ENCODE measurements around the gene PTPN2. TPM values are rescaled to one million over a fixed set of nuclear protein-coding genes. Genes with fewer than 3 reads are reported as not detected.
A peak's percentile ranks its signal among the peaks of the same experiment; 100 is the strongest.

Gene PTPN2
- total and polyA plus RNA-seq, 9 of the 15 experiments (the other 6 are each of a cell fraction or from before 2014, with no cell fraction given): 36.6 to 66.4 (median 43.8) TPM

- no peak overlapping the region for H3K9ac ChIP-seq (ENCODE audit: insufficient read depth in 1 of 2, low read depth in 2 of 2, low read length in 2 of 2)
- POLR2A ChIA-PET: interaction anchor here (0.6 kb wide), 1 partner anchor 9 kb away, joined by 3 read pairs; no protein-coding TSS in a partner anchor
- no peaks in the 10 kb centered on the region for H3K9me1 ChIP-seq (ENCODE audit: control insufficient read depth, insufficient read depth, low read length)
- H3K4me2 ChIP-seq (ENCODE audit: insufficient read depth, low read length): no peak overlapping the region
- H4K20me1 ChIP-seq (replicated peaks; ENCODE audit: control insufficient read depth, insufficient read depth, low read length): no peaks in the 10 kb centered on the region
- ATAC-seq (no peak), FAIRE-seq (peak; percentile 40), DNase-seq (ENCODE audit: extremely low read depth in 1 of 4, low spot score in 3 of 4) (no peak)
- no peak overlapping the region for H3K27ac ChIP-seq (ENCODE audit: extremely low read depth, low read depth, low read length)
- H3K27me3 ChIP-seq (ENCODE audit: control insufficient read depth in 2 of 2, insufficient read depth in 2 of 2, low read length in 2 of 2): no peaks in the 10 kb centered on the region
- peaks cover 33% of the 10 kb centered on the region; the same call in 1 of the 3 replicates for H3K36me3 ChIP-seq (ENCODE audit: control insufficient read depth, insufficient read depth, low read length)
- in situ Hi-C loops (cut with MboI) (no loop called here), intact Hi-C loops (cut with micrococcal nuclease) (no loop called here)
- BruUV-seq (replicated peaks): no TSS peak
- H3K79me2 ChIP-seq (ENCODE audit: control insufficient read depth, insufficient read depth, low read length): no peaks in the 10 kb centered on the region
- no peak overlapping the region for H2AFZ ChIP-seq (ENCODE audit: low read depth, low read length)
- CTCF ChIA-PET (ENCODE audit: low intra/inter-chr PET ratio): no interaction called here
- 81% methylated on average over 6 of the region's 6 CpGs for WGBS (ENCODE audit: insufficient coverage, low coverage, missing lambda C conversion rate)
- H3K9me3 ChIP-seq (replicated peaks; ENCODE audit: control insufficient read depth, insufficient read depth, low read depth, low read length): no peaks in the 10 kb centered on the region
- no peaks in the 10 kb centered on the region for H3K4me1 ChIP-seq (replicated peaks in 1 of 2; ENCODE audit: control insufficient read depth in 2 of 2, insufficient read depth in 2 of 2, low read length in 2 of 2)
- H3K4me3 ChIP-seq: no peak overlapping the region
- TF ChIP-seq ZNF175 (CRISPR knock-in tag; IDR thresholded peaks at IDR 0.05; ENCODE audit: low read depth): no peak
- no peak for TF ChIP-seq CREB1 (IDR thresholded peaks at IDR 0.05)
- no peak for TF ChIP-seq CREB1 (CRISPR knock-in tag; IDR thresholded peaks at IDR 0.05)
- no peak for TF ChIP-seq ZNF146 (CRISPR knock-in tag; IDR thresholded peaks at IDR 0.05; ENCODE audit: unreplicated experiment)
- TF ChIP-seq NCOA4 (IDR thresholded peaks at IDR 0.05; ENCODE audit: partially characterized antibody): no peak
- no peak for TF ChIP-seq KAT8 (IDR thresholded peaks at IDR 0.05; ENCODE audit: low read depth)
- TF ChIP-seq SFPQ (IDR thresholded peaks at IDR 0.05; ENCODE audit: low read depth, low read length): no peak
- TF ChIP-seq ZNF263 (CRISPR knock-in tag; IDR thresholded peaks at IDR 0.05; ENCODE audit: borderline replicate concordance): no peak
- no peak for TF ChIP-seq KAT7 (CRISPR knock-in tag; IDR thresholded peaks at IDR 0.05; ENCODE audit: borderline replicate concordance)
- no peak for TF ChIP-seq E2F5 (CRISPR knock-in tag; IDR thresholded peaks at IDR 0.05)
- TF ChIP-seq ZNF75A (CRISPR knock-in tag; IDR thresholded peaks at IDR 0.05): no peak
- TF ChIP-seq ZNF644 (tag; IDR thresholded peaks at IDR 0.05; ENCODE audit: low read depth): no peak
Observed at GRCh38 chr18:12811191-12811950, 72.7 kb downstream of the PTPN2 start.

All from K562 (cell line).